Measurements from ENCODE around the gene SLC9A1.

The SLC9A1 gene

DNA sequence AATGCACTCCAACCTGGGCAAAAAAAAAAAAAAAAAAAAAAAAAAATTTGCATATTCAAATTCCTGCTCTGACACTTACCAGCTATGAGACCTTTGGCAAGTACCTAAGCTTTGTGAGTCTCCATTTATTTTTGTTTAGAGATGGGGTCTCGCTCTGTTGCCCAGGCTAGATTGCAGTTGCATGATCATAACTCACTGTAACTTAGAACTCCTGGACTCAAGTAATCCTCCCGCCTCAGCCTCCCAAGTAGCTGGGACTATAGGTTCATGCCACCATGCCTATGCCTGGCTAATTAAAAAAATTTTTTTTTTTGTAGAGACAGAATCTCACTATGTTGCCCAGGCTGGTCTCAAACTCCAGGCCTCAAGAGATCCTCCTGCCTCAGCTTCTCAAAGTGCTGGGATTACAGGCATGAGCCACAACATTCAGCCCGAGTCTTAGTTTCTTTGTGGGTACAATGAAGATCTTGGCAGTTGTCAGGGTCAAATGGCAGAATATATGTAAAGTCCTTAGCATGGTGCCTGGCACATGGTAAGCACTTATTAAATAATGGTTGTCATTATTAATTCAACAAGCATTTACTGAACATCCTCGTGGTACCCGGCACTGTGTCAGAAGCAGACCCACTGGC, 88.8 kb downstream of the SLC9A1 start:
- DNase-seq: no peak

GRCh38 chr1:27060891-27061290, 94.0 kb downstream of the SLC9A1 start:
- no peak for DNase-seq

GRCh38 chr1:27058966-27059669, 95.8 kb downstream of the SLC9A1 start:
- DNase-seq: no peak

DNA sequence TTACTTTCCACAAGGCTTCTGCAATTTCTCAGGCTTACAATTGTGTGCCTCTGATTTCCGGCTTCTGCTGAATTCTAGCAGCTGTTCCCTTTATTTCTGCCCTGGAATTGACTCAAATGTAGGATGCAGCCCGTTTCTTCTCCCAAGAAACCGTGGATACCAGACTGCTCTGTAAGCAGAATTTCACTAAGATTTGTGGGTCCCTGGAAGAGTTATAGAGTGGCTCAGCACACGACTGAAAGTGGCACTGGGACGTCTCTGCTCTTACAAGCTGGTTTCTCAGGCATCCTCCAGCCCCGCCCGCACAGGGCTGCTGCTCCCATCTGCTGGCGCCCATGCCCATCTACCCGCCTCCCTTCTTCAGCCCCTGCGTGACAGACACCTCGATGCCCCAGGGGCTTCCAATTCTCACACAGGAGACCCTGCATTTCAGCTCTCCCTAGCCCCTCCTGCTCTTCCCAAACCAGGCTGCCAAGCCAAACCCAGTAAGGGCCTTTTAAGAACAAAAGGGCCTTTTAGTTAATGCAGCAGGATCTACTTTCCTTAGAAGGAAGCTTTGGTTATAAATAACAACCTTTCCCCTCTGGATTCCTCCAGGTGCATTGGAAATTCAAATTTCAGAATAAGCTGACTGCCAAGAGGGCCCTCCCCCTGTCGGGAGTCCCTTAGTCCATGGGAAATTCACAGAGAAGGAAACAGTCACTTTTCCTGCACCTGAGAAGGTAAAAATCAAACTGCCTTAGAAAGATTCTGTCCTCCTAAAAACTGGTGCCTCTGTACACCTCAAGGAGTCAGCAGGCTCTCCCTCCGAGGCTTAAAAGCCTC, 96.9 kb downstream of the SLC9A1 start:
- DNase-seq: peak in 4 of 14 donors; percentile 4 to 18 (median 16)

GRCh38 chr1:27057389-27057788, 97.5 kb downstream of the SLC9A1 start:
- no peak for DNase-seq

DNA sequence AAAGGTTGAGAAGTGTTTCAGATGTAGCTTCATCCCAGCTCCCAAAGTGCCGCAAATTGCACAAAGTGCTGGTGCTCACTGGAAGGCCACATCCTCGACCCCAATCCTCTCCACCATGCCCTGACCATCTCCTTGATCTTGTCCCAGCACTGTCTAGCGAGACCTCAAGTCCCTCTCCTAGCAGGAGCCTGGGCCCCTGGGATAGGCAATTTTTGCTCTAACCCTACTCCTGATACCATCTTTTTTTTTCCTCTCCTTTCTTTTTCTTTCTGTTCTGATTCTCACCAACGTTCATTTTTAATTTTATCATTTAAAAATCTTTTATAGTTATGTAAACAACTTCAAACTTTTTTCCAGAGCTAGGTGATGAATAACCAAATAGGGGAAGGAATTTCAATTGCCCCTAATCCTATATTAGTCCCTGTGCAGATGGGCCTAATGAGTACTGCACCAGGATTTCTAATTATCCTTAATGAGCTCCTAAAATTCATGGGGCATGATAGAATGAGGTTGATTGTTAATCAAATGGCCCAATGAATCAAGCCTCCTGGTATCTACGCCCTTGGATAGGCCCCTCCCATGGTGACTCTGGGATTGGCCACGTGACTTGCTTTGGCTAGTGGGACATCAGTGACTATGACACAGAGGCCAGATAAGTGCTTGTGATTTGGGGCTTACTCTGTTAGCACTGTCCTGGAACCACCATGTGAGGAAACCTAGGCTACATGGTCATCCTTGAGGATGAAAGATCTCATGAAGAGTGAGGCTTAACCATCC, 100.8 kb downstream of the SLC9A1 start:
- DNase-seq: no peak

DNA sequence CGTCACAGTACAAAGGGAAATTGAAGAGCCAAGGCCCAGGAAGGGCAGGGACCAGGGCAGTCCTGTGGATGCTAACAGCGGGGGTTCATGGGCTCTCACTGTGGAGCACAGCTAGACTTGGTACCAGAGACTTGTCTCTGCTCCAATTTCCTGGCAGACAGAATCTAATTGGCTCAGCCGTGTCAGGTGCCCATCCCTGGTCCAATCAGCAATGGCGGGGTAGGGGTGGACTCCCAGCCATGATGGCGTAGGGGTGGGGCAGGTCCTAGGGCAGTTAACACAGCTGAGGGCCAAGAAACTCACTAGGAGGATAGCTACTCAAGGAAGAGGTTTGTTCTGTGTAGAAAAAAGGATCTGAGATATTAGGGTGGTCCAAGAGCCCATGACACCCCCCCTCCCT, 102.4 kb downstream of the SLC9A1 start:
- DNase-seq: no peak

DNA sequence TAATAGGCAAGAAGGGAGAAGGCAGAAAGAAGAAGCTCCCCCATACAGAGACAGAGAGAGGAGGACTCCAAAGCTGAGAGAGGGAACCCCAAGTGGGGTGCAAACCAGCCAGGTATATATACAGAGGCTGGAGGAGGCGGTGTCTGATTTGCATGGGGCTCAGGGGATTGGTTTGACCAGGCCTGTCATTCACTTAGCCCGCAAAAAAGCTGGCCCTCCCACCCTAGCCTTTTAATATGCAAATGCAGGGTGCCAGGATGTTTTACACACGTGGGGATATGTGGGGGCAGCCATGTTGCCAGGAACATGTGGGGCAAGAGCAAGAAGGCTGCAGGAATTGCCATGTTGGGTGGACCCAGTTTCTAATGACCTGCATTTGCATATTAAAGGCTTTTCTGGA, 105.3 kb downstream of the SLC9A1 start:
- no peak for DNase-seq

- DNase-seq: no peak
These were observed 105.8 kb downstream of the SLC9A1 start for GRCh38 chr1:27049100-27049499.

Data from C1 segment of cervical spinal cord (tissue), 14 donors.